WTC11 (cell line): ENCODE measurements around the gene HES3. TPM values are rescaled to one million over a fixed set of nuclear protein-coding genes. Genes with fewer than 3 reads are reported as not detected.

Source experiments
- ATAC-seq: fragments of 200-7000 bp; cut with Tn5 transposase; 2 replicates; pipeline ENCODE4 v1.10.0; 2021; ENCODE audit warnings: mild to moderate bottlenecking, moderate library complexity
- CTCF ChIA-PET: fragments of 300-600 bp; sonication (Branson Sonifier 250); formaldehyde crosslinking; loops from one replicate; lab custom pipeline; 2021; ENCODE audit warnings: antibody characterized with exemption; lab: Charles Lee
- POLR2A ChIA-PET: fragments of 350-600 bp; sonication (Branson Sonifier 250); formaldehyde crosslinking; loops from one replicate; lab custom pipeline; 2021; ENCODE audit warnings: antibody characterized with exemption; lab: Charles Lee
- DNase-seq: peaks from one replicate; pipeline ENCODE4 v3.0.0; 2021; ENCODE audit warnings: low spot score
- H3K27ac Mint-ChIP-seq: 2 replicates; pipeline ENCODE4 v1.8.0; 2021; ENCODE audit warnings: mixed read lengths
- H3K27me3 Mint-ChIP-seq: 2 replicates; pipeline ENCODE4 v1.8.0; 2021; ENCODE audit warnings: low read depth, mild to moderate bottlenecking, moderate library complexity, mixed read lengths
- H3K36me3 Mint-ChIP-seq: 2 replicates; pipeline ENCODE4 v1.8.0; 2021; ENCODE audit warnings: mixed read lengths
- H3K4me1 Mint-ChIP-seq: 2 replicates; pipeline ENCODE4 v1.8.0; 2022; ENCODE audit warnings: mixed read lengths
- H3K4me3 Mint-ChIP-seq: 2 replicates; pipeline ENCODE4 v1.8.0; 2021; ENCODE audit warnings: mild to moderate bottlenecking, moderate library complexity, mixed read lengths
- H3K9me3 Mint-ChIP-seq: 2 replicates; pipeline ENCODE4 v1.8.0; 2021; ENCODE audit warnings: mixed read lengths
- AFF4 ChIP-seq: sonication (generic); formaldehyde crosslinking; IDR thresholded peaks from 2 replicates; pipeline ENCODE4 v1.8.1; 2023; ENCODE audit warnings: mild to moderate bottlenecking, missing genetic modification reagents, borderline replicate concordance
- FOXK1 ChIP-seq: sonication (generic); formaldehyde crosslinking; IDR thresholded peaks from 2 replicates; pipeline ENCODE4 v1.8.0; 2022; ENCODE audit warnings: mild to moderate bottlenecking, moderate library complexity, missing genetic modification reagents
- FOXP1 ChIP-seq: sonication (generic); formaldehyde crosslinking; IDR thresholded peaks from 2 replicates; pipeline ENCODE4 v1.8.0; 2022; ENCODE audit warnings: missing genetic modification reagents, mild to moderate bottlenecking, moderate library complexity, borderline replicate concordance
- HMGXB4 ChIP-seq: sonication (generic); formaldehyde crosslinking; IDR thresholded peaks from 2 replicates; pipeline ENCODE4 v1.8.1; 2023; ENCODE audit warnings: mild to moderate bottlenecking, moderate library complexity, missing genetic modification reagents
- MXD4 ChIP-seq: fragments of 250-450 bp; sonication (Bioruptor Pico); IDR thresholded peaks from 2 replicates; pipeline ENCODE4 v1.8.0; 2021; ENCODE audit warnings: mild to moderate bottlenecking, moderate library complexity, borderline replicate concordance
- NFATC4 ChIP-seq: fragments of 250-450 bp; sonication (Bioruptor Pico); IDR thresholded peaks from 2 replicates; pipeline ENCODE4 v1.9.0; 2021; ENCODE audit warnings: mild to moderate bottlenecking
- NR1H2 ChIP-seq: sonication (generic); formaldehyde crosslinking; IDR thresholded peaks from 2 replicates; pipeline ENCODE4 v1.9.0; 2021; ENCODE audit warnings: mild to moderate bottlenecking, moderate library complexity, missing genetic modification reagents
- NR2C2 ChIP-seq: sonication (generic); formaldehyde crosslinking; IDR thresholded peaks from 2 replicates; pipeline ENCODE4 v1.8.0; 2022; ENCODE audit warnings: mild to moderate bottlenecking, missing genetic modification reagents
- NR3C1 ChIP-seq: sonication (generic); formaldehyde crosslinking; conservative IDR thresholded peaks from 2 replicates; pipeline ENCODE4 v1.8.1; 2023; ENCODE audit warnings: low read depth, mild to moderate bottlenecking, missing genetic modification reagents
- PRRX2 ChIP-seq: fragments of 250-450 bp; sonication (Bioruptor Pico); IDR thresholded peaks from 2 replicates; pipeline ENCODE4 v1.8.0; 2021; ENCODE audit warnings: mild to moderate bottlenecking
- RELA ChIP-seq: sonication (generic); formaldehyde crosslinking; IDR thresholded peaks from 2 replicates; pipeline ENCODE4 v1.8.1; 2022; ENCODE audit warnings: missing genetic modification reagents, mild to moderate bottlenecking, borderline replicate concordance
- SOX15 ChIP-seq: fragments of 250-450 bp; sonication (Bioruptor Pico); IDR thresholded peaks from 2 replicates; pipeline ENCODE4 v1.9.0; 2021; ENCODE audit warnings: mild to moderate bottlenecking
- TEAD4 ChIP-seq: sonication (generic); formaldehyde crosslinking; IDR thresholded peaks from 2 replicates; pipeline ENCODE4 v1.8.0; 2022; ENCODE audit warnings: mild to moderate bottlenecking, missing genetic modification reagents
- ZNF121 ChIP-seq: sonication (generic); formaldehyde crosslinking; IDR thresholded peaks from 2 replicates; pipeline ENCODE4 v1.8.0; 2023; ENCODE audit warnings: missing genetic modification reagents
- ZNF317 ChIP-seq: sonication (generic); formaldehyde crosslinking; IDR thresholded peaks from 2 replicates; pipeline ENCODE4 v1.8.1; 2023; ENCODE audit warnings: low read depth, mild to moderate bottlenecking, moderate library complexity, missing genetic modification reagents, borderline replicate concordance
- ZNF396 ChIP-seq: fragments of 250-450 bp; sonication (Bioruptor Pico); IDR thresholded peaks from 2 replicates; pipeline ENCODE4 v1.8.0; 2021; ENCODE audit warnings: mild to moderate bottlenecking, moderate library complexity, borderline replicate concordance
- ZNF416 ChIP-seq: fragments of 250-450 bp; sonication (Bioruptor Pico); IDR thresholded peaks from 2 replicates; pipeline ENCODE4 v1.9.0; 2021; ENCODE audit warnings: mild to moderate bottlenecking, inconsistent platforms
- total RNA-seq: library from RNA; stranded (reverse); gene quantifications from 3 replicates; pipeline ENCODE4 v1.2.3, GENCODE V29; 2021
- TF ChIP-seq, protein P1 (sequence below): sonication (generic); formaldehyde crosslinking; IDR thresholded peaks from 2 replicates; pipeline ENCODE4 v1.8.0; 2023; ENCODE audit warnings: missing genetic modification reagents
- TF ChIP-seq, protein P2 (sequence below): sonication (generic); formaldehyde crosslinking; IDR thresholded peaks from 2 replicates; pipeline ENCODE4 v1.8.1; 2022; ENCODE audit warnings: mild to moderate bottlenecking, missing genetic modification reagents, moderate library complexity, borderline replicate concordance
- TF ChIP-seq, protein P3 (sequence below): sonication (generic); formaldehyde crosslinking; IDR thresholded peaks from 2 replicates; pipeline ENCODE4 v1.8.1; 2023; ENCODE audit warnings: mild to moderate bottlenecking, missing genetic modification reagents, moderate library complexity

The HES3 gene
- total RNA-seq, 1 experiment from 2014 or later, result 74.7 TPM

DNA sequence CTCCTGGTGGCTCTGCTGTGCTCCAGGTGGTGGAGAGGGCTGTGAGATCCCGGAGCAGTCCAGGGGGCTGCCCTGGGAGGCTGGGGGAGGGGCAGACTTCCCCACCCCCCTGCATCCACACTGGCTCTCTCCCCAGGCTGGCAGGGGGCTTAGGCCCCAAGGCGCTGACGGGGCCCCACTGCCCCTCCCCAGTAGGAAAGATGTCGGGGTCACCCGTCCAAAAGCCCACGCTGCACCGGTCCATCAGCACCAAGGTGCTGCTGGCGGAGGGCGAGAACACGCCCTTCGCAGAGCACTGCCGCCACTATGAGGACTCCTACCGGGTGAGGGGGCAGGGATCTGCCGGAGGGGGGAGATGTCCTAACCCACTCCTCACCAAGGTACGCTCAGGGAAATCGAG lies 32.2 kb upstream of the HES3 start (continued):
- TF ChIP-seq TEAD4 (CRISPR knock-in tag) (no peak), PRRX2 (CRISPR knock-in tag) (no peak)

DNA sequence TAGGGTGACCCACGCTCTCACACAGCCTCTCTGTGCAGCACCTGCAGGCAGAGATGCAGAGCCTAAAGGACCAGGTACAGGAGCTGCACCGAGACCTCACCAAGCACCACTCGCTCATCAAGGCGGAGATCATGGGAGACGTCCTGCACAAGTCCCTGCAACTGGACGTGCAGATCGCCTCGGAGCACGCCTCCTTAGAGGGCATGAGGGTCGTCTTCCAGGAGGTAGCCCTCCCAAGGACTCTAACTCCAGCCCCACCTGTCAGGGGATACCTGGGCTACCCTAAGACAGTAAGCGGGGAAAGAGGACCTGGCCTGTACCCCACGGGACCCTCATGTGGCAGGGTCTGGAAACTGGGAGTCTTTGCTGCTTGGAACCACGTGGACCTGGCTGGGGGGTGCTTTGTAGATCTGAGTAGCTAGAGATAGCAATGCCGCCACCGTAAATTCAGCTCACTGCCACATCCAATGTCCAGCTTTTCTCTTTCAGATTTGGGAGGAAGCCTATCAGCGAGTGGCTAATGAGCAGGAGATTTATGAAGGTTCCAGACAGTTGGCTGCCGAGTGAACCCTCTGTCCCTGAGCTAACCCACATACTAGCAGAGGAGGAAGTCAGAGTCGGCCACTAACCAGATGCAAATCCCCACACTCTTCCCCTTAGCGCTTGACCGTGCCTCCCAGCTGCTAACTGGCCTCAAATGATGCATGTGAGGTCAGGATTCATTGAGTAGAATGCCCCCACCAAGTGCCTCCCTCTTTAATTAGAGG lies 31.6 kb upstream of the HES3 start:
- DNase-seq (no peak), ATAC-seq (no peak)
- H3K4me3 Mint-ChIP-seq, result no peak overlapping the region
- TF ChIP-seq RELA (no peak), NR3C1 (CRISPR knock-in tag) (no peak), NR2C2 (CRISPR knock-in tag) (no peak), ZNF396 (CRISPR knock-in tag) (no peak), MXD4 (CRISPR knock-in tag) (no peak)
- no peaks in the 10 kb centered on the region for H3K9me3 Mint-ChIP-seq
- peaks cover 16% of the 10 kb centered on the region for H3K4me1 Mint-ChIP-seq
- CTCF ChIA-PET, result interaction anchor here (1.1 kb wide), 1 partner anchor 26 kb away, joined by 3 read pairs; no protein-coding TSS in a partner anchor
- peaks cover 21% of the 10 kb centered on the region for H3K27me3 Mint-ChIP-seq
- no peaks in the 10 kb centered on the region for H3K36me3 Mint-ChIP-seq
- no peak overlapping the region for H3K27ac Mint-ChIP-seq
- POLR2A ChIA-PET, result interaction anchor here (0.6 kb wide), 1 partner anchor 160 kb away, joined by 4 read pairs; no protein-coding TSS in a partner anchor

DNA sequence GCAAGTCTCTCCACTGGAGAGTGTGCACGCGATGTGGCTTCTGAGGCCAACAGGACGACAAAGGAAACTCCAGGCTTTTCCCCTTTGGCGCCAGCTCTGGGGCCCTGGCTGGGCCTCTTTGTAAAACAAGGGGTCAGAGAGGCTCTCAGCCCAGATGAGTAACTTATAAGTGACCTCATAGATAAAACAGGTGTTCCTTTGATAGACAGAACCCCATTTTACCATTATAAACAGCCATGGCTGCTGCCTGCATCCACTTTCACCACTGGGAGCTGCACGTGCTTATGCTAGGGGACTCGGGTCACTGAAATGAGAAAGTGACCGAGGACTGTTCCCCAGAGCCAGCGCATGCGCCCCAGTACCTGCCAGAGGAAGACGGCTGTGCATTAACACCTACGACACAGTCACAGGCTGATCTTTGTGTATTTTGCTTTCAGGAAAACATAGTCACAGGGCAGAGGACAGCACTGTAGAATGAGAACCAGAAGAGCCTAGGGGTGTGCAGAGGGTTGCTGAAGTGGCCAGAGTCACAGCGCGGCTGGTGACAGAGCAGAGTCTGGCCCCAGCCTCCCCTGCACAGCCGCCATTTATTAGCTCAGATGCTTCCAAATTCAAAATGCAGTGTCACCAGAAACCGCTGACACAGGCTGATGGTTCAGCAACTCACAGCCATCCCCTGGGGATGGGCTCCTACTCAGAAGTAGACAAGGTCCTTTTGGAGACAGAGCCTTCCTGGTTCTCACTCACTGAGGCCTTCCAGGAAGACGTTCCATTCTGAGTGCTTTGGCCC lies 25.4 kb upstream of the HES3 start:
- DNase-seq (no peak), ATAC-seq (no peak)
- ChIA-PET CTCF (interaction anchor here (1.5 to 5.4 kb wide), 4 partner anchors 8 to 27 kb away, joined by 8 to 39 read pairs (median 10); partner anchors contain the start of gene RNF207), POLR2A (no interaction called here)
- Mint-ChIP-seq H3K9me3 (no peaks in the 10 kb centered on the region), H3K36me3 (peaks cover 10% of the 10 kb centered on the region), H3K4me1 (no peaks in the 10 kb centered on the region), H3K27ac (peak overlapping the region; percentile 90), H3K27me3 (no peaks in the 10 kb centered on the region), H3K4me3 (no peak overlapping the region)
- TF ChIP-seq, protein P1, sequence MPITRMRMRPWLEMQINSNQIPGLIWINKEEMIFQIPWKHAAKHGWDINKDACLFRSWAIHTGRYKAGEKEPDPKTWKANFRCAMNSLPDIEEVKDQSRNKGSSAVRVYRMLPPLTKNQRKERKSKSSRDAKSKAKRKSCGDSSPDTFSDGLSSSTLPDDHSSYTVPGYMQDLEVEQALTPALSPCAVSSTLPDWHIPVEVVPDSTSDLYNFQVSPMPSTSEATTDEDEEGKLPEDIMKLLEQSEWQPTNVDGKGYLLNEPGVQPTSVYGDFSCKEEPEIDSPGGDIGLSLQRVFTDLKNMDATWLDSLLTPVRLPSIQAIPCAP (CRISPR knock-in tag), result no peak
- TF ChIP-seq NR2C2 (CRISPR knock-in tag) (no peak), FOXP1 (CRISPR knock-in tag) (no peak), ZNF416 (CRISPR knock-in tag) (no peak), ZNF317 (no peak), NR1H2 (CRISPR knock-in tag) (no peak), HMGXB4 (CRISPR knock-in tag) (no peak), AFF4 (CRISPR knock-in tag) (no peak), NFATC4 (CRISPR knock-in tag) (no peak), SOX15 (CRISPR knock-in tag) (no peak), ZNF121 (CRISPR knock-in tag) (no peak), FOXK1 (CRISPR knock-in tag) (no peak)
- TF ChIP-seq, protein P2, sequence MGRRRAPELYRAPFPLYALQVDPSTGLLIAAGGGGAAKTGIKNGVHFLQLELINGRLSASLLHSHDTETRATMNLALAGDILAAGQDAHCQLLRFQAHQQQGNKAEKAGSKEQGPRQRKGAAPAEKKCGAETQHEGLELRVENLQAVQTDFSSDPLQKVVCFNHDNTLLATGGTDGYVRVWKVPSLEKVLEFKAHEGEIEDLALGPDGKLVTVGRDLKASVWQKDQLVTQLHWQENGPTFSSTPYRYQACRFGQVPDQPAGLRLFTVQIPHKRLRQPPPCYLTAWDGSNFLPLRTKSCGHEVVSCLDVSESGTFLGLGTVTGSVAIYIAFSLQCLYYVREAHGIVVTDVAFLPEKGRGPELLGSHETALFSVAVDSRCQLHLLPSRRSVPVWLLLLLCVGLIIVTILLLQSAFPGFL (CRISPR knock-in tag), result no peak
- TF ChIP-seq, protein P3, sequence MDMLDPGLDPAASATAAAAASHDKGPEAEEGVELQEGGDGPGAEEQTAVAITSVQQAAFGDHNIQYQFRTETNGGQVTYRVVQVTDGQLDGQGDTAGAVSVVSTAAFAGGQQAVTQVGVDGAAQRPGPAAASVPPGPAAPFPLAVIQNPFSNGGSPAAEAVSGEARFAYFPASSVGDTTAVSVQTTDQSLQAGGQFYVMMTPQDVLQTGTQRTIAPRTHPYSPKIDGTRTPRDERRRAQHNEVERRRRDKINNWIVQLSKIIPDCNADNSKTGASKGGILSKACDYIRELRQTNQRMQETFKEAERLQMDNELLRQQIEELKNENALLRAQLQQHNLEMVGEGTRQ, result no peak
